MM.1S (cell line): ENCODE data around the gene CDK5.

Source experiments
- DNase-seq: peaks from one replicate; pipeline ENCODE4 v3.0.0-alpha.2; 2015
- H2AFZ ChIP-seq: fragments of 300-600 bp; sonication (generic); 2 replicates; pipeline ENCODE4 v1.6.0; 2016; ENCODE audit warnings: antibody characterized with exemption, low read length
- H3F3A ChIP-seq: fragments of 300-600 bp; sonication (generic); 2 replicates; pipeline ENCODE4 v1.6.1; 2016; ENCODE audit warnings: mild to moderate bottlenecking, antibody characterized with exemption, low read length, moderate library complexity, mixed read lengths; ENCODE audit not compliant: insufficient read depth
- H3K27ac ChIP-seq: fragments of 300-600 bp; sonication (generic); 2 replicates; pipeline ENCODE4 v1.5.1; 2016; ENCODE audit warnings: mild to moderate bottlenecking, low read length
- H3K27me3 ChIP-seq: fragments of 300-600 bp; sonication (generic); replicated peaks from 2 replicates; pipeline ENCODE4 v1.6.0; 2016; ENCODE audit warnings: low read length; ENCODE audit not compliant: insufficient read depth
- H3K36me3 ChIP-seq: fragments of 300-600 bp; sonication (generic); replicated peaks from 2 replicates; pipeline ENCODE4 v1.6.1; 2016; ENCODE audit warnings: mild to moderate bottlenecking, low read length, mixed read lengths; ENCODE audit not compliant: insufficient read depth
- H3K4me1 ChIP-seq: fragments of 300-600 bp; sonication (generic); 2 replicates; pipeline ENCODE4 v1.6.1; 2016; ENCODE audit warnings: low read length, mixed read lengths
- H3K4me2 ChIP-seq: fragments of 300-600 bp; sonication (generic); 2 replicates; pipeline ENCODE4 v1.6.0; 2016; ENCODE audit warnings: low read depth, low read length
- H3K4me3 ChIP-seq: fragments of 300-600 bp; sonication (generic); 2 replicates; pipeline ENCODE4 v1.5.1; 2016; ENCODE audit warnings: low read length, mixed read lengths
- H3K79me2 ChIP-seq: fragments of 300-600 bp; sonication (generic); 2 replicates; pipeline ENCODE4 v1.6.1; 2016; ENCODE audit warnings: mixed run types, low read length, mixed read lengths
- H3K9ac ChIP-seq: fragments of 300-600 bp; sonication (generic); 2 replicates; pipeline ENCODE4 v1.6.1; 2016; ENCODE audit warnings: low read length, mixed read lengths
- H3K9me2 ChIP-seq: fragments of 300-600 bp; sonication (generic); replicated peaks from 2 replicates; pipeline ENCODE4 v1.6.1; 2016; ENCODE audit warnings: mild to moderate bottlenecking, low read length, mixed read lengths; ENCODE audit not compliant: insufficient read depth
- H3K9me3 ChIP-seq: fragments of 300-600 bp; sonication (generic); replicated peaks from 2 replicates; pipeline ENCODE4 v1.6.1; 2016; ENCODE audit warnings: mild to moderate bottlenecking, low read length, mixed read lengths; ENCODE audit not compliant: insufficient read depth
- H4K20me1 ChIP-seq: fragments of 300-600 bp; sonication (generic); 2 replicates; pipeline ENCODE4 v1.6.1; 2016; ENCODE audit warnings: mild to moderate bottlenecking, low read length, moderate library complexity, mixed read lengths; ENCODE audit not compliant: insufficient read depth
- EZH2 ChIP-seq: fragments of 300-600 bp; sonication (generic); optimal IDR thresholded peaks from 2 replicates; pipeline ENCODE3; 2017; ENCODE audit warnings: low read depth, mild to moderate bottlenecking, antibody characterized with exemption, low read length, mixed read lengths
- EZH2phosphoT487 ChIP-seq: fragments of 300-600 bp; sonication (generic); IDR thresholded peaks from 2 replicates; pipeline ENCODE4 v1.6.1; 2018; ENCODE audit warnings: antibody characterized with exemption, low read length
- TF ChIP-seq, protein P1 (sequence below): fragments of 300-600 bp; sonication (generic); IDR thresholded peaks from 2 replicates; pipeline ENCODE4 v1.5.1; 2016; ENCODE audit warnings: antibody characterized with exemption, low read length, mixed read lengths

CDK5 gene

DNA sequence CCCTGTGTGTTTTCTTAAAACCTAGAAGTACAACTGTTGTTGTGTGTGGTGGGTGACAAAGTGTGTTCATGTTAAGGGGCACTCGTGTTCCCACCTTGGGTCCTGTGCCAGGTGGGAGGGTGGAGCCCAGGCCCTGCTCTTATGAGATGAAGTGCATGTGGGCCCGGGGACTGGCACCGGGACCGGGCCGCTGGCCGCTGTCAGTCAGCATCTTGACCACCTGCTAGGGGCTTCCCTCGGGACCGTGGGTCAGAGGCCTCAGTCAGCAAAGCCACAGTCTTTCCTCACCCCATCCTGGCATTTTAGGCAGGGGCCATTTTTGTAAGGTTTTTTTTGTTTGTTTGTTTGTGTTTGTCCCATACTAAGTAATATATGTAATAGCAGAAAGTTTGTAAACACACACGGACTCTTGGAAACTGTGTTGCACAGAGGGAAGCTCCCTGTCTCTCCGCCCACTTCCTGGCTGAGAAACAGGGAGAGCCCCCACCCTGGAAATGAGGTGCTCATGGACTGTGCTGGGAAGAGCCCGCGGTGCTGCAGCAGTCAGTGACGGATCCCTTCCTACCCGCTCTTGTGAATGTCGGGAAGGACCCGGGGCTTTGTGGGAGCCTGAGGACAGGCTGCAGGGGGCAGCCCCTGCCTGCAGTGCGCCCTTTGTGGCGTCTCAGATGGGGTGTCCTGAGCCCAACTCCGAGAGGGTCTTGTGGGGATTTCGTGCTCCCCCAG, 42.0 kb upstream of the CDK5 start:
- H3K79me2 ChIP-seq: peaks cover 93% of the 10 kb centered on the region
- H3K27ac ChIP-seq: no peak overlapping the region
- no peaks in the 10 kb centered on the region for H3F3A ChIP-seq
- DNase-seq: no peak
- no peak overlapping the region for H3K4me2 ChIP-seq
- H3K27me3 ChIP-seq: no peaks in the 10 kb centered on the region
- no peak for TF ChIP-seq EZH2phosphoT487
- H2AFZ ChIP-seq: no peak overlapping the region
- no peaks in the 10 kb centered on the region for H3K36me3 ChIP-seq
- no peaks in the 10 kb centered on the region for H3K4me1 ChIP-seq
- H3K9ac ChIP-seq: no peak overlapping the region
- no peaks in the 10 kb centered on the region for H3K9me3 ChIP-seq
- H4K20me1 ChIP-seq: 0 out of 2 replicates have a peak, but pooled peaks cover 5% of the 10 kb centered on the region
- no peak overlapping the region for H3K4me3 ChIP-seq
- H3K9me2 ChIP-seq: no peaks in the 10 kb centered on the region

DNA sequence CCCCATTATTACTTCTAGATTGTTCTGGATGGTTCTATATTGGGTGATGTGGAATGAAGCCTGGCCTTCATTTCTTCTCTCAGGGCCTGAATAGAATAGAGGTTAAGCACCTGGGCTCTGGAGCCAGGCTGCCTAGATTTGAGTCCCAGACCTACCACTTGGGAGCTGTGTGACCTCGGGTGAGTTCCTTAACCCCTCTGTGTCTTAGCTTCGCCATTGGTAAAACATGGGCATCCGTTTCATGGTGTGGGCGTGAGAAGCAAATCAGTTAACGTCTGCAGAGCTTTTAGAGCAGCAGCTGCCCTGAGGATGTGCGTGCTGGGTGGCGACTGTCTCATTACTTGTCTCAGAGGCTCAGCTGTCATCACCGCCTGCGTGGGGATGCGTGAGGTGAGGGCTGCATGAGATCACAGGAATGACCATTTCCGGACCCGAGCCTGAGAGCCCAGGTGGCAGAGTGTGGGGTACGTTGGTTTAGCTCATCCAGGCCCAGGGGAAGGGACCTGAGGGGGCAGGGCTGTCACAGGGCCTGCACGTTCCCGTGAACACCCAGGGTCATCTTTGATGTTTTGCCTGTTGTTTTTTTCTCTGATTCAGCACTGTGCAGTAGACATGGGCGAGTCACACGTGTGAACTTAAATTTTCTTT, 38.3 kb upstream of the CDK5 start:
- Histone ChIP-seq H3K27ac (no peak overlapping the region), H3F3A (no peaks in the 10 kb centered on the region), H3K9me3 (no peaks in the 10 kb centered on the region), H3K9ac (no peak overlapping the region), H2AFZ (no peak overlapping the region), H3K27me3 (no peaks in the 10 kb centered on the region), H4K20me1 (0 out of 2 replicates have a peak, but pooled peaks cover 13% of the 10 kb centered on the region), H3K4me3 (no peak overlapping the region), H3K9me2 (no peaks in the 10 kb centered on the region), H3K4me2 (no peak overlapping the region), H3K79me2 (peaks cover 97% of the 10 kb centered on the region), H3K4me1 (no peaks in the 10 kb centered on the region), H3K36me3 (no peaks in the 10 kb centered on the region)
- no peak for DNase-seq
- TF ChIP-seq EZH2phosphoT487 (no peak), EZH2 (no peak)
- TF ChIP-seq, protein P1, sequence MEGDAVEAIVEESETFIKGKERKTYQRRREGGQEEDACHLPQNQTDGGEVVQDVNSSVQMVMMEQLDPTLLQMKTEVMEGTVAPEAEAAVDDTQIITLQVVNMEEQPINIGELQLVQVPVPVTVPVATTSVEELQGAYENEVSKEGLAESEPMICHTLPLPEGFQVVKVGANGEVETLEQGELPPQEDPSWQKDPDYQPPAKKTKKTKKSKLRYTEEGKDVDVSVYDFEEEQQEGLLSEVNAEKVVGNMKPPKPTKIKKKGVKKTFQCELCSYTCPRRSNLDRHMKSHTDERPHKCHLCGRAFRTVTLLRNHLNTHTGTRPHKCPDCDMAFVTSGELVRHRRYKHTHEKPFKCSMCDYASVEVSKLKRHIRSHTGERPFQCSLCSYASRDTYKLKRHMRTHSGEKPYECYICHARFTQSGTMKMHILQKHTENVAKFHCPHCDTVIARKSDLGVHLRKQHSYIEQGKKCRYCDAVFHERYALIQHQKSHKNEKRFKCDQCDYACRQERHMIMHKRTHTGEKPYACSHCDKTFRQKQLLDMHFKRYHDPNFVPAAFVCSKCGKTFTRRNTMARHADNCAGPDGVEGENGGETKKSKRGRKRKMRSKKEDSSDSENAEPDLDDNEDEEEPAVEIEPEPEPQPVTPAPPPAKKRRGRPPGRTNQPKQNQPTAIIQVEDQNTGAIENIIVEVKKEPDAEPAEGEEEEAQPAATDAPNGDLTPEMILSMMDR: no peak

DNA sequence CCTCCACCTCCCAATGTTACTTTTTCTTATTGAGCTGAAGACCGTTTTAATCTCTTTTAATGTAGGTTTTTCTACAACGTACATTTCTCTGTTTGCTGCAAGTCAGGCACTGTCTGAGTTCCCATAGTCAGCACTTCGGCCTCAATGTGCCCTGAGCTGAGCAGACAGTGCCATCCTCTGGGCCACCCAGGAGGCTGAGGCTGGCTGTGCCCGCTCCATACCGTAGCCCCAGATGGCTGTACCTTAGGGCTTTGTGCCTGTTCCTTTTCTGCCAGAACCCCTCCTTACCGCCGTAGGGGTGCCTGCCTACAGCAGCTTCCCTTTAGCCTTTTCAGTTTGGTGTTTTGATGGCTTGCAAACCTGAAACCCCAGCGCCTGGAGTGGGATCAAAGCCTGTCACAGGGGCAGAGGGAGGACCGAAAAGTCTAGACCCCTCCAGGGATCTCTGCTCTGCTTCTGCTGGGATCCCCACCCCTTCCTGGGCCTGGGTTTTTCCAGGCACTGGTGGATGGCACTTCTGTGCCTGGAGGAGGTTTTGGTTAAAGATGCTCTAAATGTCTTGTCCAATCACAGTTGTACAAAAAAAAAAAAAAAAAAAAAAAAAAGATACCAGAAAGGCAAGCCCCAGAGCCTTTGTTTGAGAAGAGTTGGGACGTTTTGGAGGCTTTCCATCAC, 37.6 kb upstream of the CDK5 start:
- TF ChIP-seq, protein P1: no peak
- DNase-seq: no peak
- H3K36me3 ChIP-seq: no peaks in the 10 kb centered on the region
- H4K20me1 ChIP-seq: 0 out of 2 replicates have a peak, but pooled peaks cover 13% of the 10 kb centered on the region
- H2AFZ ChIP-seq: no peak overlapping the region
- no peak overlapping the region for H3K27ac ChIP-seq
- peaks cover 95% of the 10 kb centered on the region for H3K79me2 ChIP-seq
- H3K4me2 ChIP-seq: no peak overlapping the region
- H3K9ac ChIP-seq: no peak overlapping the region
- H3K27me3 ChIP-seq: no peaks in the 10 kb centered on the region
- no peaks in the 10 kb centered on the region for H3K4me1 ChIP-seq
- no peaks in the 10 kb centered on the region for H3K9me3 ChIP-seq
- H3K9me2 ChIP-seq: no peaks in the 10 kb centered on the region
- H3F3A ChIP-seq: no peaks in the 10 kb centered on the region
- H3K4me3 ChIP-seq: no peak overlapping the region
